Measurements from ENCODE around the gene SPRR5. TPM values are rescaled to one million over a fixed set of nuclear protein-coding genes. Genes with fewer than 3 reads are reported as not detected.

SPRR5 gene
- polyA plus RNA-seq, 1 of the 3 experiments (the other 2 are of a cell fraction), result not detected

DNA sequence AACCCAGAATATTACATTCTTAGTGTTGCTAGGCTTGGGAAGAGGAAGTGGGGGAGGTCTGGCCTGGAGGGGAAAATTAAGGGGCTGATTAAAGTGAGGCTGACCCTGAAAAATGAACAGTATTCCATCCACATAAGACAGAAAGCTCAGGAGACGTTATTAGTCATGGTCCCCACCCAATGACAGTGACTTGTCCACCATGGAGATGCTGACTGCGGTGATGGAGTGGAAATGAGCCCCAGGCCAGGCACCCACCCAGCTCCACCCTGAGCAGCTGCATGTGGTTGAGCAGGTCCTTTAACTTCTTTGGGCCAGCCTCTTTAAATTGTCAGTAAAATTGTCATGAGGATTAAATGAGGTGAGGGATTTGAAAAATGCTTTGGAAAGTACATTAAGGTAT is 22.0 kb downstream of the SPRR5 start:
- no peak overlapping the region for H3K9ac ChIP-seq
- H3K36me3 ChIP-seq (replicated peaks in 1 of 2; ENCODE audit: control insufficient read depth in 1 of 2, insufficient read depth in 2 of 2, low read length in 1 of 2), result no peaks in the 10 kb centered on the region
- H3K4me1 ChIP-seq (ENCODE audit: control insufficient read depth in 1 of 2, insufficient read depth in 2 of 2, low read depth in 1 of 2, low read length in 1 of 2), result no peaks in the 10 kb centered on the region
- no peak overlapping the region for H3K4me2 ChIP-seq
- no peaks in the 10 kb centered on the region for H3K9me2 ChIP-seq
- no peaks in the 10 kb centered on the region for H4K20me1 ChIP-seq (ENCODE audit: insufficient read depth)
- no peak overlapping the region for H3K4me3 ChIP-seq (ENCODE audit: low read depth in 2 of 2, low read length in 1 of 2)
- WGBS (ENCODE audit: low lambda C conversion rate), result 0% methylated on average over 2 of the region's 2 CpGs
- peaks cover 6% of the 10 kb centered on the region; the same call in 1 of the 2 replicates for H3K27me3 ChIP-seq (ENCODE audit: insufficient read depth)
- no peaks in the 10 kb centered on the region for H3F3A ChIP-seq (replicated peaks; ENCODE audit: insufficient read depth)
- H3K9me3 ChIP-seq, result no peaks in the 10 kb centered on the region
- ChIA-PET CTCF (no interaction called here), POLR2A (no interaction called here)
- H2AFZ ChIP-seq (ENCODE audit: low read depth), result no peak overlapping the region
- DNase-seq, result no peak
- TF ChIP-seq, protein P1, sequence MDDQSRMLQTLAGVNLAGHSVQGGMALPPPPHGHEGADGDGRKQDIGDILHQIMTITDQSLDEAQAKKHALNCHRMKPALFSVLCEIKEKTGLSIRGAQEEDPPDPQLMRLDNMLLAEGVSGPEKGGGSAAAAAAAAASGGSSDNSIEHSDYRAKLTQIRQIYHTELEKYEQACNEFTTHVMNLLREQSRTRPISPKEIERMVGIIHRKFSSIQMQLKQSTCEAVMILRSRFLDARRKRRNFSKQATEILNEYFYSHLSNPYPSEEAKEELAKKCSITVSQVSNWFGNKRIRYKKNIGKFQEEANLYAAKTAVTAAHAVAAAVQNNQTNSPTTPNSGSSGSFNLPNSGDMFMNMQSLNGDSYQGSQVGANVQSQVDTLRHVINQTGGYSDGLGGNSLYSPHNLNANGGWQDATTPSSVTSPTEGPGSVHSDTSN (IDR thresholded peaks at IDR 0.05), result no peak
- no peak for TF ChIP-seq SMC3 (IDR thresholded peaks at IDR 0.05; ENCODE audit: low read depth, low read length)
- TF ChIP-seq, protein P2, sequence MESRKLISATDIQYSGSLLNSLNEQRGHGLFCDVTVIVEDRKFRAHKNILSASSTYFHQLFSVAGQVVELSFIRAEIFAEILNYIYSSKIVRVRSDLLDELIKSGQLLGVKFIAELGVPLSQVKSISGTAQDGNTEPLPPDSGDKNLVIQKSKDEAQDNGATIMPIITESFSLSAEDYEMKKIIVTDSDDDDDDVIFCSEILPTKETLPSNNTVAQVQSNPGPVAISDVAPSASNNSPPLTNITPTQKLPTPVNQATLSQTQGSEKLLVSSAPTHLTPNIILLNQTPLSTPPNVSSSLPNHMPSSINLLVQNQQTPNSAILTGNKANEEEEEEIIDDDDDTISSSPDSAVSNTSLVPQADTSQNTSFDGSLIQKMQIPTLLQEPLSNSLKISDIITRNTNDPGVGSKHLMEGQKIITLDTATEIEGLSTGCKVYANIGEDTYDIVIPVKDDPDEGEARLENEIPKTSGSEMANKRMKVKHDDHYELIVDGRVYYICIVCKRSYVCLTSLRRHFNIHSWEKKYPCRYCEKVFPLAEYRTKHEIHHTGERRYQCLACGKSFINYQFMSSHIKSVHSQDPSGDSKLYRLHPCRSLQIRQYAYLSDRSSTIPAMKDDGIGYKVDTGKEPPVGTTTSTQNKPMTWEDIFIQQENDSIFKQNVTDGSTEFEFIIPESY (IDR thresholded peaks at IDR 0.05; ENCODE audit: borderline replicate concordance, low read depth), result no peak
- TF ChIP-seq, protein P3, sequence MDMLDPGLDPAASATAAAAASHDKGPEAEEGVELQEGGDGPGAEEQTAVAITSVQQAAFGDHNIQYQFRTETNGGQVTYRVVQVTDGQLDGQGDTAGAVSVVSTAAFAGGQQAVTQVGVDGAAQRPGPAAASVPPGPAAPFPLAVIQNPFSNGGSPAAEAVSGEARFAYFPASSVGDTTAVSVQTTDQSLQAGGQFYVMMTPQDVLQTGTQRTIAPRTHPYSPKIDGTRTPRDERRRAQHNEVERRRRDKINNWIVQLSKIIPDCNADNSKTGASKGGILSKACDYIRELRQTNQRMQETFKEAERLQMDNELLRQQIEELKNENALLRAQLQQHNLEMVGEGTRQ (IDR thresholded peaks at IDR 0.05; ENCODE audit: borderline replicate concordance, low read depth, low read length), result no peak
- TF ChIP-seq, protein P4, sequence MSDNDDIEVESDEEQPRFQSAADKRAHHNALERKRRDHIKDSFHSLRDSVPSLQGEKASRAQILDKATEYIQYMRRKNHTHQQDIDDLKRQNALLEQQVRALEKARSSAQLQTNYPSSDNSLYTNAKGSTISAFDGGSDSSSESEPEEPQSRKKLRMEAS (IDR thresholded peaks at IDR 0.05; ENCODE audit: low read depth), result no peak
- TF ChIP-seq FOXJ3 (CRISPR knock-in tag; IDR thresholded peaks at IDR 0.05), result no peak
- TF ChIP-seq CHD2 (IDR thresholded peaks at IDR 0.05; ENCODE audit: low read length, partially characterized antibody), result no peak
- TF ChIP-seq, protein P5, sequence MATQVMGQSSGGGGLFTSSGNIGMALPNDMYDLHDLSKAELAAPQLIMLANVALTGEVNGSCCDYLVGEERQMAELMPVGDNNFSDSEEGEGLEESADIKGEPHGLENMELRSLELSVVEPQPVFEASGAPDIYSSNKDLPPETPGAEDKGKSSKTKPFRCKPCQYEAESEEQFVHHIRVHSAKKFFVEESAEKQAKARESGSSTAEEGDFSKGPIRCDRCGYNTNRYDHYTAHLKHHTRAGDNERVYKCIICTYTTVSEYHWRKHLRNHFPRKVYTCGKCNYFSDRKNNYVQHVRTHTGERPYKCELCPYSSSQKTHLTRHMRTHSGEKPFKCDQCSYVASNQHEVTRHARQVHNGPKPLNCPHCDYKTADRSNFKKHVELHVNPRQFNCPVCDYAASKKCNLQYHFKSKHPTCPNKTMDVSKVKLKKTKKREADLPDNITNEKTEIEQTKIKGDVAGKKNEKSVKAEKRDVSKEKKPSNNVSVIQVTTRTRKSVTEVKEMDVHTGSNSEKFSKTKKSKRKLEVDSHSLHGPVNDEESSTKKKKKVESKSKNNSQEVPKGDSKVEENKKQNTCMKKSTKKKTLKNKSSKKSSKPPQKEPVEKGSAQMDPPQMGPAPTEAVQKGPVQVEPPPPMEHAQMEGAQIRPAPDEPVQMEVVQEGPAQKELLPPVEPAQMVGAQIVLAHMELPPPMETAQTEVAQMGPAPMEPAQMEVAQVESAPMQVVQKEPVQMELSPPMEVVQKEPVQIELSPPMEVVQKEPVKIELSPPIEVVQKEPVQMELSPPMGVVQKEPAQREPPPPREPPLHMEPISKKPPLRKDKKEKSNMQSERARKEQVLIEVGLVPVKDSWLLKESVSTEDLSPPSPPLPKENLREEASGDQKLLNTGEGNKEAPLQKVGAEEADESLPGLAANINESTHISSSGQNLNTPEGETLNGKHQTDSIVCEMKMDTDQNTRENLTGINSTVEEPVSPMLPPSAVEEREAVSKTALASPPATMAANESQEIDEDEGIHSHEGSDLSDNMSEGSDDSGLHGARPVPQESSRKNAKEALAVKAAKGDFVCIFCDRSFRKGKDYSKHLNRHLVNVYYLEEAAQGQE (IDR thresholded peaks at IDR 0.05; ENCODE audit: low read depth, low read length), result no peak
- TF ChIP-seq MXI1 (IDR thresholded peaks at IDR 0.05; ENCODE audit: low read depth, low read length), result no peak
- no peak for TF ChIP-seq YY1 (IDR thresholded peaks at IDR 0.05; ENCODE audit: low read depth)
- H3K27ac ChIP-seq (ENCODE audit: low read depth in 2 of 2, low read length in 1 of 2), result no peak overlapping the region
- H3K79me2 ChIP-seq (ENCODE audit: insufficient read depth), result no peaks in the 10 kb centered on the region
